Spinal cord (tissue), 10 donors: Measurements from ENCODE around the gene PPARGC1A. TPM values are rescaled to one million over a fixed set of nuclear protein-coding genes. Genes with fewer than 3 reads are reported as not detected.

ENCODE experiments used
- DNase-seq, 6 donors: peaks; one replicate each; pipeline versions ENCODE4 v3.0.0 to v3.0.0-alpha.2; 2013 to 2015; ENCODE audit warnings: low spot score in 6 of 6, low read depth in 4 of 6
- H3K27ac ChIP-seq: one replicate; pipeline ENCODE4 v1.5.1; 2013; ENCODE audit warnings: low read depth, low read length, control low read depth
- H3K27me3 ChIP-seq: one replicate; pipeline ENCODE4 v1.6.1; 2013; ENCODE audit warnings: low read length; ENCODE audit not compliant: control insufficient read depth, insufficient read depth
- H3K36me3 ChIP-seq: one replicate; pipeline ENCODE4 v1.6.1; 2013; ENCODE audit warnings: low read length; ENCODE audit not compliant: control insufficient read depth, insufficient read depth
- H3K4me1 ChIP-seq: one replicate; pipeline ENCODE4 v1.6.1; 2013; ENCODE audit warnings: low read length; ENCODE audit not compliant: control insufficient read depth, insufficient read depth
- H3K4me3 ChIP-seq: one replicate; pipeline ENCODE4 v1.5.1; 2013; ENCODE audit warnings: low read depth, low read length, control low read depth
- H3K9me3 ChIP-seq: one replicate; pipeline ENCODE4 v1.6.1; 2013; ENCODE audit warnings: low read length; ENCODE audit not compliant: control insufficient read depth, insufficient read depth
- WGBS: methylation state at CpG from one replicate; pipeline ENCODE4 v1.1.5; 2013; ENCODE audit warnings: missing lambda C conversion rate; ENCODE audit not compliant: insufficient coverage; 5-methylcytosine and 5-hydroxymethylcytosine counted together
- polyA plus RNA-seq, 2 donors: library from polyadenylated mRNA; unstranded; fragments of 120-200 nt; gene quantifications; one replicate each; pipeline ENCODE4 v1.2.1, GENCODE V29; 2013; ENCODE audit not compliant: insufficient read length in 2 of 2
- total RNA-seq, 2 donors: library from RNA; depleted of rRNA in 1 of 2; stranded (reverse); fragments of 120-200 nt in 1 of 2; fragments of >200 nt in 1 of 2; gene quantifications; one replicate each; pipeline versions ENCODE4 v1.2.3 to v1.2.4, GENCODE V29; 2013 to 2014
- donor health status: healthy.

PPARGC1A gene
- total and polyA plus RNA-seq, 4 donors: 12.2 to 18.9 (median 15.0) TPM

DNA sequence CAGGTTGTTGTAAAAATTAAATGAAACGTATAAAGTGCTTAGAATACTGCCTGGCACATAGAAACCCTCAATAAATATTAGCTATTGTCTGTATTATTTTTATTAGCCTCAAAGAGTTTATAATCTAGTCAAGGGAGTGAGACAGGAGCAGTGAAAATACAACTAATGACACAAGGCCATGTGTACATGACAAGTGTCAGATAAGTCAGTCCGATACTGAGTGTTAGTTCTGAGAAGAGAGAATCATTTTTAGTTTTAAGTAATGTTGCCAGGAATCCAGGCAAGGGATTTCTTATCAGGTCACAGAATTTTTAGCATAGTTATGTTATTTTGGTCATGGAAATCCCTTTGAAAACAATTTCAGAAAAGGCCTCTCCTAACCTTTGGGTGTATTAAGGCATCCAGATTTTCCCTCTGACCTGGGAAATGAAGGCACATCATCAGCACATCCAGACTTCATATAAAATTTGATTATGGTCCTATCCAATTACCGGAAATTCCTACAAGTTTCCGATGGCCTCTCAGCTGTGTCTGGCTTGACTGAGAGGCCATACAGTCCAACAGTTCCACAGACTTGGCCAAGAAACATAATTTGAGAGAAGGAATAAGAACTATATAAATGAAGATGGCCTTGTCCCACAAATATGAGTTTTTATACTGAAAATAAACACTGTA lies 35.7 kb downstream of the PPARGC1A start:
- H3K4me3 ChIP-seq: no peak overlapping the region
- no peak overlapping the region for H3K27ac ChIP-seq
- no peaks in the 10 kb centered on the region for H3K4me1 ChIP-seq
- no peaks in the 10 kb centered on the region for H3K9me3 ChIP-seq
- H3K36me3 ChIP-seq: no peaks in the 10 kb centered on the region
- WGBS: no CpG with 5 or more reads among the region's 4 CpGs
- DNase-seq: no peak
- no peaks in the 10 kb centered on the region for H3K27me3 ChIP-seq

DNA sequence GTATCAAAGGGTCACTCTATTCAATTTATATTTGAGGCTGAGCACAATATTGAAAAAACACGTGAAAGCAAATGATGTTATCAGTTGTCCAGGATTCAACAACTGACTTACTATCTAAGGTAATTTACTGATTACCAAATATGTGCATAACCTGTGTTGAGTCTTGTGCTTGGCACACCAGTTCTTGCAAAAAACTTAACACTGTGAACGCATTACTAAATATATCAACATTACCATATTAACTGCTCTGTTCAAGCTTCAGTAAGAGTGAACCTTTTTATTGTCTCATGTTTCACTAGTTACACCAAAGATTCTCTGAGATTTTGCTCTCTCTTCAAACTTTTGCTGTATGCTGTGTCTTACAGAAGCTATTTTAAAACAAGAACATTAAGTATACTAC lies 38.4 kb downstream of the PPARGC1A start:
- H3K36me3 ChIP-seq: no peaks in the 10 kb centered on the region
- DNase-seq: no peak
- 83% methylated on average over 1 of the region's 2 CpGs for WGBS
- H3K27me3 ChIP-seq: no peaks in the 10 kb centered on the region
- no peak overlapping the region for H3K4me3 ChIP-seq
- H3K4me1 ChIP-seq: no peaks in the 10 kb centered on the region
- H3K9me3 ChIP-seq: no peaks in the 10 kb centered on the region
- no peak overlapping the region for H3K27ac ChIP-seq

DNA sequence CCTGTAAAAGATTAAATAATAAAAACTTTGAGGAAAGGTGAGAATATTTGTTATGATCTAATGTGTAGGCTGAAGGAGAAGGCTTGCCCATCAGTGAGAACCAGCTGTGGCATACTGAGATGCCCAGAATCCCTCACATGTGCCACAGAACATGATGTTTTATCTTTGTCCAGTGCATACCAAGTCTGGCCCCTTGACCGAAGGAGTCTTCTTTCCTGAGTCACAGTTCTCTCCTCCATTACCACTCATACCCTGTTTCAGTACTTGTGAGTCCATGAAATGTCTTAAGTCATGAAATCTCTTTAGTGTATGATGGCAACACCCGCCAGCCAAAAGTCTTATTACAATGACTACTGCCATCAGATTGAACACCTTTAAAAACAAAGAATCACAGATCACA lies 42.7 kb downstream of the PPARGC1A start:
- Histone ChIP-seq H3K9me3 (no peaks in the 10 kb centered on the region), H3K36me3 (no peaks in the 10 kb centered on the region), H3K27me3 (no peaks in the 10 kb centered on the region), H3K4me1 (no peaks in the 10 kb centered on the region), H3K27ac (no peak overlapping the region), H3K4me3 (no peak overlapping the region)
- no peak for DNase-seq
- WGBS: no CpG with 5 or more reads among the region's 2 CpGs

DNA sequence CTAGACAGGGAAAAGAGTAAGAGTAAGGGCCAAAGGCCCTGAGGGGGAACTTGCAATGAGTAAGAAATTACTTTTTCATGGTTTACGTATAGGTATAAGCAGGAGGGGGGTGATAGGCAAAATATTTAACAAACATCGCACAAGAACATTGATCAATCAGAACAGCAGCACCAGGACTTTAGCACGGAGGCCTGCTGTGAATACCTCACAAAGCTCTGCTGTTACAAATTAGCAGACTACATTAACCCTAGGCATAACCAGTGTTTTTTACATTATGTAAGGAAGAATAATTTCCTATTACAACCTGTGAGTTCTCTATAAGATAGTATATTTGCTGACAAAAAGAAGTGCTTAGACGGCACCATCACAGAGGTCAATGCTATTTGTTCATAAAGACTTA lies 44.9 kb downstream of the PPARGC1A start:
- DNase-seq: no peak
- Histone ChIP-seq H3K9me3 (no peaks in the 10 kb centered on the region), H3K27me3 (no peaks in the 10 kb centered on the region), H3K4me1 (no peaks in the 10 kb centered on the region), H3K27ac (no peak overlapping the region), H3K36me3 (no peaks in the 10 kb centered on the region), H3K4me3 (no peak overlapping the region)
- WGBS: 100% methylated on average over 1 of the region's 4 CpGs

DNA sequence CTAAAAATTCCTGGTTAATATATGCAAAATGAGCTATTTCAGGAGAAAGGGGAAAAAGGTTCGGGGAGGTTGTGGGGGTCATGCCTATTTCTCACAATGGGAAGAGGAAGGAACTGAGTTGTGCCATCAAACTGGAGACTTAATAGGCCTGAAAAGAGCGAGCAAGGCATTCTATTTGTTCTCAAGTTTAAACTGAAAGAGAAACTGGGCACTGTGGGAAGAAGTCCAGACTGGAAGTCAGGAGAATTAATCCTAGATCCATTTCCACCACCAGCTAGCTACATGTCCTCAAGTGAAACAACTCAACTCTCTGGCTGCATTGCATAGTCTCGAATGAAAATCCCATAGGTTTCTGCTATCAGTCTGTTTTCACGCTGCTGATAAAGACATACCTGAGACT lies 50.6 kb downstream of the PPARGC1A start:
- Histone ChIP-seq H3K27me3 (no peaks in the 10 kb centered on the region), H3K9me3 (no peaks in the 10 kb centered on the region), H3K4me3 (no peak overlapping the region), H3K27ac (no peak overlapping the region), H3K36me3 (no peaks in the 10 kb centered on the region), H3K4me1 (no peaks in the 10 kb centered on the region)
- no peak for DNase-seq
- 89% methylated on average over 2 of the region's 4 CpGs for WGBS

DNA sequence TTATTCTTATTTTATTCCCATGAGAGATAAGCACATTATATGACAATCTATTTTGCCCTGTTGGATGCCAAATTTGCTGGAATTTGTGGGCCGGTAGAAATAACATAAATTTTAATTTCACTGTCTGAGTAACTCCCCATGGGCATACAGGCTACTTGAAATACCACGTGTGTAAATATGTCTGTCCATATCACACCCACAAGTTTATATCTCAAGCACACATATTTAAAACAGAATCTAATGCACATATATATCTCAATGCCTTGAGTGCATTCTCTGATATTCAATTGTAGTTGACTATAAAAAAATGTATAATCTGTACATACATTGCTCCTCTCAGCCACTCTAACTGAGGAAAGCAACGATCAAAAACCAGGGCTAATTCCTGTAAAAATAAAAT lies 51.2 kb downstream of the PPARGC1A start:
- DNase-seq: no peak
- Histone ChIP-seq H3K4me3 (no peak overlapping the region), H3K27ac (no peak overlapping the region), H3K9me3 (no peaks in the 10 kb centered on the region), H3K4me1 (no peaks in the 10 kb centered on the region), H3K36me3 (no peaks in the 10 kb centered on the region), H3K27me3 (no peaks in the 10 kb centered on the region)
- WGBS: 100% methylated on average over 1 of the region's 3 CpGs

DNA sequence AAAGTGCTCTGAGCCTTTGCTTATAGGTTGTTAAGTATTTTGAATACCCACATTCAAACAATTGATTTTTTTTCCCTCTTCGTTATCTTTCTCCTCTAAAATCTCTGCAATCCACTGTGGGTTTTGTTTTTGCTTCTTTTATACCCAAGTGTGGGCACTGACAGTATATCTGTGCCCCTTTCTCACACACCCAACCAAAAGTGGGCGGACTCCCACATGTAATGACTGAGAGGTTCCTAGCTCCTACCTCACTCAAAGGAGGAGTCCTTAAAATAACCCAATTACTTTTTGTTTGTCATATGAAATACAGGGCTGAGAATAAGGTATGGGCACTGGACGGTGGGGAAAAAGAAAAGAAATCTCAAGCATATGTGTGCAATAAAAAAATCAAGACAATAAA lies 51.7 kb downstream of the PPARGC1A start:
- Histone ChIP-seq H3K9me3 (no peaks in the 10 kb centered on the region), H3K4me3 (no peak overlapping the region), H3K36me3 (no peaks in the 10 kb centered on the region), H3K4me1 (no peaks in the 10 kb centered on the region), H3K27ac (no peak overlapping the region), H3K27me3 (no peaks in the 10 kb centered on the region)
- WGBS: no CpG with 5 or more reads among the region's 3 CpGs
- no peak for DNase-seq

DNA sequence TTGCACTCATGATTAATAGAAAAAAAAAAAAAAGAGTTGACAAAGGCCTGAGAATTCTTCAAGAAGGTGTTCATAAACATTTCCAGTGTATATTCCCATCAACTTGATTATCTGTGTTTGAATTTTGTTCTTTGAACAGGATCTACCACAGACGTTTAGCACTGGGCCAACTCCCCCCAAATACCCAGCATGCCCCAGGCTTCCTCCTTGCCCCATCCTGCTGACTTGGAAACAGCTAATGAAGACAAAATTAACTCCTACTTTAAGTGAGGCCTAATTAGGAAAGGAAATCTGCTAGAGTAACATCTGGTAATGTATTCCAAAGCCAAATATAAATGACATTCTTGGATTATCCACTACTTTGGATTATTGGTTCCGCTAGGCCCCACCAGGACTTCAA lies 52.5 kb downstream of the PPARGC1A start:
- DNase-seq: peak in 1 of 6 donors; percentile 60
- no peaks in the 10 kb centered on the region for H3K36me3 ChIP-seq
- H3K4me1 ChIP-seq: no peaks in the 10 kb centered on the region
- H3K27me3 ChIP-seq: no peaks in the 10 kb centered on the region
- no peaks in the 10 kb centered on the region for H3K9me3 ChIP-seq
- no CpG with 5 or more reads among the region's 2 CpGs for WGBS
- no peak overlapping the region for H3K4me3 ChIP-seq
- H3K27ac ChIP-seq: no peak overlapping the region

DNA sequence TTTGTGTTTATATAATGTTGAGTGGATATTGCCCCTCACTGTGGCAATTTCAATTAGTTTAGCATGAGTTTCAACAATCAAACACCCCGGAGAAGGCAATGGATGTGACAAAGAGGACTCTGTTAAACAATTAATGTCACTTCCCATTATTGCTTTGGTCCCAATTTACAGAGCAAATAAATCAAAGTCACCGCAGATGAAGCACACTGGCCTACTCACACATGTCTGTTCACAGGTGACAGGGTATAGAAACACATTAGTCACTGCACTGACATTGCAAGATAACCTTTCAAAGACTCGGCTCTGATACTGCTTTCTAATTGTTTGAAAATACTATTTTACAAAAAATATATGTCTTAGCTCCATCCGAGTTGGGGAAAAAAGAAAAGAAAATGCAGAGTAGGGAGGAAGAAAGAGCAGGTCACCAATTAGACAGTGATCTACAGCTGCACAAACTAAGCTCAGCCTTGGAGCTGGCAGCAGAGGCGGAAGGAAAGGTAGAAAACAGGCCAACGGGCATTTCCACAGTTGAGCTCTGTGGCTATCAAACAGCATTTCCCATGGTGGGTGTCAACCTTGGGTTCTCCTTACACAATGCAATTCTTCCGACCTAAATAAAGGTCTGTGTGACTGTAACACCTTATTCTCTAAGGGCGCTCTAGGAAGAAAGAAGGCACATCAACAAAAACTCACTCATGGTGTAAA lies 53.9 kb downstream of the PPARGC1A start:
- no peak for DNase-seq
- Histone ChIP-seq H3K4me3 (no peak overlapping the region), H3K9me3 (no peaks in the 10 kb centered on the region), H3K27me3 (no peaks in the 10 kb centered on the region), H3K4me1 (no peaks in the 10 kb centered on the region), H3K36me3 (no peaks in the 10 kb centered on the region), H3K27ac (no peak overlapping the region)
- WGBS: 68% methylated on average over 3 of the region's 8 CpGs

DNA sequence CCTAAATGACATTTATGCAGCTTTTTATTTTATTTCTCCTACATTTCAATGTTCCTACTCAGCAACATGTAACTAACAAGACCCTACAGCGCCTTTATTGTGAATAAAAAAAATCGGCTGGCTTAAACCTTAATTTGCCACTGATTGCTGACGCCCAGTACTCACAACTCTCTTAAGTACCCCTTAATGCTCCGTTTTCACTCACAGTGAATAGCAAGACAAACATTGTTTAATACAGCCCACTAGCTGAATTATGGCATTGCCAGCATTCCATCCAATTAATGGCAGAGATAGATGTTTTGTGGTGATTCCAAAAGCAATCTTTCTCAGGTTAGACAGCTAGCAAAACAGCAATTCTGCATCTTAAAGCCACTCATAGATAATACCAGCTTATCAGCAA lies 61.1 kb downstream of the PPARGC1A start:
- Histone ChIP-seq H3K9me3 (no peaks in the 10 kb centered on the region), H3K4me3 (no peak overlapping the region), H3K36me3 (no peaks in the 10 kb centered on the region), H3K27me3 (no peaks in the 10 kb centered on the region), H3K27ac (no peak overlapping the region), H3K4me1 (no peaks in the 10 kb centered on the region)
- peak in 1 of 6 donors; percentile 54 for DNase-seq
- 80% methylated on average over 1 of the region's 4 CpGs for WGBS
